Left kidney (tissue), 2 donors: ENCODE results near the gene CCDC34. TPM values are rescaled to one million over a fixed set of nuclear protein-coding genes. Genes with fewer than 3 reads are reported as not detected.
A peak's percentile ranks its signal among the peaks of the same experiment; 100 is the strongest.

Experiments used
- DNase-seq: peaks from one replicate; pipeline ENCODE4 v3.0.0-alpha.2; 2013
- polyA plus RNA-seq: library from polyadenylated mRNA; unstranded; fragments of 120-200 nt; gene quantifications from one replicate; pipeline ENCODE4 v1.2.1, GENCODE V29; 2013; ENCODE audit not compliant: insufficient read length

CCDC34 gene
- polyA plus RNA-seq, 1 donor = 29.8 TPM

GRCh38 chr11:27394781-27395228 is 31.8 kb upstream of the CCDC34 start:
- no peak for DNase-seq

GRCh38 chr11:27392278-27393114 is 29.5 kb upstream of the CCDC34 start:
- DNase-seq = peak; percentile 41

GRCh38 chr11:27391331-27392015 is 28.5 kb upstream of the CCDC34 start:
- DNase-seq = no peak

GRCh38 chr11:27390318-27391295 is 27.6 kb upstream of the CCDC34 start:
- no peak for DNase-seq

GRCh38 chr11:27388869-27389268 is 25.9 kb upstream of the CCDC34 start:
- DNase-seq = no peak

GRCh38 chr11:27388001-27388400 is 25.0 kb upstream of the CCDC34 start:
- no peak for DNase-seq

- no peak for DNase-seq
Measured at GRCh38 chr11:27387362-27387761, 24.3 kb upstream of the CCDC34 start.

GRCh38 chr11:27386181-27386845 is 23.3 kb upstream of the CCDC34 start:
- no peak for DNase-seq

GRCh38 chr11:27385245-27385644 is 22.2 kb upstream of the CCDC34 start:
- no peak for DNase-seq

GRCh38 chr11:27384227-27384626 is 21.2 kb upstream of the CCDC34 start:
- DNase-seq = no peak

GRCh38 chr11:27383645-27384044 is 20.6 kb upstream of the CCDC34 start:
- DNase-seq = no peak

- no peak for DNase-seq
Measured at GRCh38 chr11:27381238-27381666, 18.2 kb upstream of the CCDC34 start.

GRCh38 chr11:27380771-27381170 is 17.8 kb upstream of the CCDC34 start:
- DNase-seq = no peak

GRCh38 chr11:27379449-27379848 is 16.4 kb upstream of the CCDC34 start:
- no peak for DNase-seq

GRCh38 chr11:27375370-27375769 is 12.4 kb upstream of the CCDC34 start:
- no peak for DNase-seq

- no peak for DNase-seq
Measured at GRCh38 chr11:27373856-27374602, 11.0 kb upstream of the CCDC34 start.

- no peak for DNase-seq
Measured at GRCh38 chr11:27373392-27373791, 10.4 kb upstream of the CCDC34 start.

GRCh38 chr11:27372164-27372563 is 9.1 kb upstream of the CCDC34 start:
- no peak for DNase-seq

- DNase-seq = no peak
Measured at GRCh38 chr11:27371489-27371888, 8.5 kb upstream of the CCDC34 start.

- DNase-seq = no peak
Measured at GRCh38 chr11:27370374-27370773, 7.4 kb upstream of the CCDC34 start.

GRCh38 chr11:27367881-27368280 is 4.9 kb upstream of the CCDC34 start:
- no peak for DNase-seq
